HG02588 (cell line): Measurements from ENCODE around the gene CCDC57.
"Not testable (repeated sequence)": the region's sequence is repeated elsewhere in the genome, so short reads cannot be mapped to it uniquely, and the experiment has no call there.

Experiments
- ATAC-seq: cut with Tn5 transposase; IDR thresholded peaks from one replicate; pipeline ENCODE4 v1.9.1; 2021; ENCODE audit warnings: mild to moderate bottlenecking, moderate library complexity; ENCODE audit not compliant: unreplicated experiment

Gene CCDC57

DNA sequence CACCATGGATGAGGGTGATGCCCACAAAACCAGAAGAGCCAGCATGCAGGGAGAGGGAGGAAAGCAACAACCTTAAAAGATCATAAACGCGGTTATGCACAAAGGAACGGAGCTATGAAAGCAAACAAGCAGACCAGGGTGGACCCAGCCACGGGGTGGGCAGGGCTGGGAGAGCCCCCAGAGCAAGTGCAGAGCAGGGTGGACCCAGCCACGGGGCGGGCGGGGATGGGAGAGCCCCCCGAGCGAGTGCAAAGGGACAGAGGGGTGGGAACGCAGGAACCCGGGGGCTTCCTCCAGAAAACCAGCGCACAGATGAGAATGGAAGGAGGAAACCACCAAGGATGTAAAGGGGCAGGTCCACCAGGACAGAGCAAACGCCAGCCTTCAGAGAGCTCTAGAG is 33.2 kb downstream of the CCDC57 start:
- no peak for ATAC-seq

DNA sequence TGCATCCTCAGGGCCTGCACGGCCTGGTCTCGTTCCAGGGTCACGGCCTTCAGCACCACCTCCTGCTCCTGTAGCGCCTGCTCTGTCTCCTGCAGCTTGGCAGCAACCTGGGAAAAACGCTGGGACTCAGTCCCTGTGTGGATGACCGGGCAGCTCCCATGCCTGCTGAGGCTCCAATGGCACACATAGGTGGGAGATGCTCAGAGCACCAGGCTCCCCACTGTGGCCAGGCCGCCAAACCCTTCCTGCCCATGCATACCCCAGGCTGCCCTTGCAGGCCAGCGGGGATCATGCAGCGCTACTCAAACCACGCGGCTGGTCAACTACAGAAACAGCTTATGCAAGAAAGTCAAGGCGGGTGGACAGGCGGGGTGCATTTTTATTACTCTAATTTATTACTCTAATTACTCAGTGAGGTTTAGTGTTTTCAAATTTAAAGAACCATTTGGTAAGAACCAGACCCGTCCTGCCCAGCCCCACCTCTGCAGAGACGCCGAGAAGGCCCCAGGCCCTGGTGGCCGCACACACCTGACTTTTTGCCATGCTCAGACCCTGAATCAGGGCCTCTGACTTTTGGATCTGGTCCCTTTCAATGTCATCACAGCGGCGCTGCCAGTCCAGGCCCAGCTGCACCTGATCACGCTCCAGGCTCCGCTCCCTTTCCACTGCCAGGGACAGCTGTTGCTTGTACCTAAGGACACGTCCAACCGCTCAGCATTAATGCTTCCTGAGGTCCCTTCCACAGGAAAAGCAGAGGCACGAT is 34.0 kb downstream of the CCDC57 start:
- no peak for ATAC-seq

DNA sequence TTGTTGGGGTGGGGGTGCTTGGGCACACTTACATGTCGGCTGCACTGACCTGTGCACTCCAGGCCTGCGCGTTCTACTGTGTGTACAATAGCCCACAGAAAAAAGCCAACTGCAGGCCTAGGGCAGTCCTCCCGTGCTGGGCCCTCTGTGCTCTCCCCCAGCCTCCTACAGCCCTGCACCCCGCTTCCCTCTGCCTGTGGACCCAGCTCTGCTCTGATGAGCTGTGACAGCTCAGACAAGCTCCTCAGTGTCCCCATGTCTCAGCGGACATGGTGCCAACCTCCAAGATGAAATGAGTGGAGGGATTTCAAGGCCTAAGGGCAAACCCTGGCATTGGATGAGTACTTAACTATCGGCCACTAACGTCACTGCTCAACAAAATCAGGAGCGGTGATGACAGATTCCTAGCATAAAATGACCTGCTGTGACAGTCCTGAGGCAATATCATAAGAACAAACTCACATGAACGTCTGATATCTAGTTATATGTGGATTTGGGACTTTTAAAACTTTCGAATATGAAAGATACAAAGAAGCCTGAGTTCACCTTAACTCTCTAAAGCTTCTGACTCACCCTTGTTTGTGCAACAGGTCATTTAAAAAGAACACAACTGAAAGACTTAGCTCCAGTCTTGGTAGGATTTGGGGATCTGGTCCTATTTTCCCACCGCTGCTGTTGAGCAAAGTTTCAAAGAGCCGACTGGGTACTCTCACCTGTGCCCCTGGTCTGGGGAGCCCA is 34.7 kb downstream of the CCDC57 start:
- ATAC-seq, result no peak

DNA sequence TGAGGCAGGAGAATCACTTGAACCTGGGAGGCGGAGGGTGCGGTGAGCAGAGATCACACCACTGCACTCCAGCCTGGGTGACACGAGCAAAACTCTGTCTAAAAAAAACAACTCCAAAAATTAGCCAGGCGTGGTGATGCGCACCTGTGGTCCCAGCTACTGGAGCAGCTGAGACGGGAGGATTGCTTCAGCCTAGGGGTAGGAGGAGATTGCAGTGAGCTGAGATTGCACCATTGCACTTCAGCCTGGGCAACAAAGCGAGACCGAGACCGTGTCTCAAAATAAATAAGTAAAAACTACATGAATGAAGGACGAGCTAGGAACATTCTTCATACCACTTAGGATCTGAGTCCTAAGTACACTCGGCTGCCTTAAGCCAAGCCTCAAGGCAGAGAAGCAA is 35.4 kb downstream of the CCDC57 start:
- no peak for ATAC-seq

DNA sequence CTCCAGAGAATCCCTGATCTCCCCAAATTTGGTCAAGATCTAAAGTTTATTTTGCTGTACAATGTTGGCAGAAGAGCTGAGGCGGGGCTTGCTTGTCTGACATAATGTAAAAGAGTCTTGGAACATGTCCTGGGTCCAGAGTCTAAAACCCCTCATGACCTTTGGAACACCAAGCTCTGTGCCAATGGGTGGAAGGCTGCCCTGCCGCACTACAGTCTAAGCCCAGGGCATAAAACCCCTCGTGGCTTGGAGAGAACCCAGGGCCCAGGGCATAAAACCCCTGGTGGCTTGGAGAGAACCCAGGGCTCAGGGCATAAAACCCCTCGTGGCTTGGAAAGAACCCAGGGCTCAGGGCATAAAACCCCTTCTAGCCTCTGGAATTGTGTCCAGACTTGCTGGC is 36.7 kb downstream of the CCDC57 start:
- ATAC-seq, result no peak

DNA sequence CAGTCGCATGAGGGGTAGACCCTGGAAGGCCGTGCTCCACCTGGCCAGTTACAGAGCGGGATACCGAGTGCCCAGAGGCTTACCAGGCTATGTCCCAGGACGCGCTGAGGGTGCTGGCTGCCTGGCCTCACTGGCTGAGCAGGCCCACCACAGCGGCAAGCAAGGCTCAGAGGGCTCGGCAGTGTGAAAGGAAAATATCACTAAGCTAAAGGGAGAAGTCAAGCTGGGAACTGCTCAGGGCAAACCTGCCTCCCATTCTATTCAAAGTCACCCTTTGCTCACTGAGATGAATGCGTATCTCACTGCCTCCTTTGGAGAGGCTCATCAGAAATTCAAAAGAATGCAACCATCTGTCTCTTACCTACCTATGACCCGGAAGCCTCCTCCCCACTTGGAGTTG is 37.4 kb downstream of the CCDC57 start:
- ATAC-seq, result no peak

DNA sequence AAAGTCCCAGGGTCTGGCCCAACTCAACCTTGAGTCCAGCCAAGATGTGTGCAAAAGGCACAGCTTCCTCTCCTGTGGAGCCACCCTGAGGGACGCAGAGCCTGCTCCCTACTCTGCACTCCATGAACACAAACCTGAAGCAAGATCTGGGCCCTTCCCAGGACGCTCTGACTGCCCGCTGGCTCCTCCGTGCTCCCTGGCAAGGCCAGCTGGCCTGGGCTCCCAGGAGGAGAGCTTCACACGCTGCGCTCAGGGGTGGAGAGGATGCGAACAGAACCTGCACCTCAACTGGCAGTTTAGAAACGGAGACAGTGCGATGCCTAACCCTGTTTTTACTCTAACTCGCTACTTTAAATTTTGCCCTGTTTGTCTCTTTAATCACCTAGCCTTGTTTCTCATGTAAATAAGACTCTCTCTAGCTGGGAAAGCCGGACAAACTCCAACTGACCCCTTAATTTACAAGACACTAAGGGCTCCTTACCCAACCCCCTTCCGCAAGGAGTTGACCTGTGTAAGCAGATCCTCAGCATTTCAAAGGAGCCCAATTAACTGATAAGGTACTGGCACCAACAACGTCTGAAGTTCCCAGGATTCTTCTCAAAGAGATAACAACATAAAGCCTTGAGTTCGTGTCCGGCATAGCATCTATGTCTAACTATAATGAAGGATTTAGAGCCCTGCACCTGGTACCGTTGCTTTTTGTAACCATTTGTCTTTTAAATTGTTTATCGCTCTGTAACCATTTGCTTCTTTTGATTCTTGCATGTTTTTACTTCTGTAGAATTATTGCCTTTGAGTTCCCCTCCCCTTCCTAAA is 38.4 kb downstream of the CCDC57 start:
- ATAC-seq, result not testable (repeated sequence)

DNA sequence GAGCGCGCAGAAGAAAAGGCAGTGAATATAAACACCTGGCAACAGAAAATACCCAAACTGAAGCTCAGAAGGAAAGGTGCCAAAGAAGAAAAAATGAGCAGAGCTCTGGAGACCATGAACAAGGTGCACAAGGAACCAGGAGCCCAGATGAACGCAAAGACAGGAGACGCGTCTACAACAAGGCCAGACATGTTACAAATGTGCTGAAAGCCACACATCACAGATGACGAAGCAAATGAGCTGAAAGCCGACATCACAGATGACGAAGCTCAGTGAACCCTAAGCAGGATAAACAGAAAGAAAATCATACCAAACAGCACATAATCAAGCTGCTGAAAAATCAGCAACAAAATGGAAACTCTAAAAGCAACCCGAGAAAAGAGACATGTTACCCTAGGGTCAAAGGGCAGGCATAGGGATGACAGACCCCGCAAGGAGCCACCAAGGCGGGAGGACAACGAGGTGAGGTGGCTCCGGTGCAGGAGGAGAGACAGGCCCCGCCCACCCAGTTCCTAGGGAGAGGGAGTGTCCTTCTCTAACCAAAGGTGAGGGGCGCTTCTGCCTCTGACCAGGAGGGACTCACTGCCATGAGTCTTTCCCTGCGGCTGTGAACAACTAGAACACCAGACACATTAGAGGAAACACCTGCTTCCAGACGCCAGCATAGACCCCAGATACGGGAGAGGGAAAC is 39.1 kb downstream of the CCDC57 start:
- ATAC-seq, result no peak

DNA sequence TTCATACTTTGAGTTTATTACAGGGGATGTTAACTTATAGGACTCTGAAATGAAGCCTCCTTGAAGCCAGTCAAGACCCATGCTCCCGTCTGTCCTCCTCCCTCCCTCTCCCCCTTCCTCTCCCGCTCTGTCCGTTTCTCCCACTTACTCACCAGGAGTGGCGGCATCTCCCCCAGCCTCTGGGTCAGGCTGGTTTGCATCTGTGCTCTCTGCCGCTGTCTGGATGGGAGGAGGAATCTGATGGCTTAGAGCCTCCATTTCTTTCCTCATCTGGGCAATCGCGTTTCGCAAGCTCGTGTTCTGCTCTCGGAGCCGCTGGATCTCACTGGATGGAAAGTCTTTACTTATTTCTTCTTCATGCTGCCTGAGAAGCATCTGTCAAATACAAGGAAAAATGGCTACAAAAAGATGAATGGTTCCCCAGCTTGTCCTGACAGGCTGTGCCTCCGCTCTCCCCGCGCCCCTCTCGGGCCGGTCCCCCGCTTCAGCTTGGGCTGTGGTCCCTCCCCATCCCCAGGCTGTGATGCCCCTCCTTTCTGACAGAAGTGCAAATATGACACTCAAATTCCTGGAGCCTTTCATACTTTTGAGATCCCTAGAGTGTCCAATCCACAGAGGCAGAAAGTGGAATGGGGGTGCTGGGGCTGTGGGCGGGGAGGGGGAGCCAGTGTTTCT is 40.0 kb downstream of the CCDC57 start:
- ATAC-seq, result no peak

DNA sequence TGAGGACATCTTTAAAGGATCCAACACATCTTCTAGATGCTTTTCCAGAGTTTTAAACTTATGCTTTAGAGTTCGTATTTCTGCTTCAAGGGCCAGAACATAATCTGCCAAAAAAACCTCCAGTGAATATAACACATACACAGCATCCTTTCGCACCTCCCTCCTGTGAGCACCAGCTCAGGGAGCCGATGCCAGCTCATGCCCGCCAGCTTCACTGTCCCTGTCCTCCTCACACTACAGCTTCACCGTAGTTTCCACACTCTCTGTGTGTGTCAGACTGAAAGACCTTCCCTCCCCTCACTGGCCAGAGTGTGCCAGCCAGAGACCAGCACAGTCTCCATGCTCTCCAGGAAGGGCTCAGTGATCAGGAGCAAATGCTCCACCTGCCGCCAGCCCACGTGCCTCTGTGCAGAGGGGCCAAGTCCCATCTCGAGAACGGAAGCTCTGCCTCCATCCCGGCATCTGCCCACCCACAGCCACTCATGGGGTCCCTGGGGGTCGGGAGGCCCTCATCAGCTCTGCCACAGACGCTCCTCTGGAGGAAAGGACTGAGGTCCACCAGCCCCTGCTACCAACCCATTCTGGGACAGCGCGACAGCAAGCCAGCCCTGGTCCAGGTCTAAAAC is 40.8 kb downstream of the CCDC57 start:
- no peak for ATAC-seq

DNA sequence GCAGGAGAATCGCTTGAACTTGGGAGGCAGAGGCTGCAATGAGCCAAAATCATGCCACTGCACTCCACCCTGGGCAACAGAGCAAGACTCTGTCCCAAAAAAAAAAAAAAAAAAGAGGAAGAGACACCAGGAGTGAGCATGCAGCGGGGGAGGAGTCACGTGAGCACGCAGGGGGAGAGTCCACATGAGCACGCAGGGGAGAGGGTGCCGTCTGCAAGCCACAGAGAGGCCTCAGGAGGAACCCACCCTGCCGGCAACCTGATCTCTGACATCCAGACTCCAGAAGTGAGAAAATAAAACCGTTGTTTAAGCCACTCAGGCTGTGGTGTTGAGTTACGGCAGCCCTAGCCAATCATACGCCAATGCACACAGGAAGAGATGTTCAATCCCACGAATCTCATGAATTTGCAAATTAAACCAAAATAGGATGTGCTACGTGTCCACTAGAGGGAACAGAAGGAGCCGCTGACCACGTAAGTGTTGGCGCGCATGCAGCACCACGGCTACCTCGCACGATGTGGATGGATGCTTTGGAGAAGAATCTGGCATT is 42.2 kb downstream of the CCDC57 start:
- ATAC-seq, result no peak

DNA sequence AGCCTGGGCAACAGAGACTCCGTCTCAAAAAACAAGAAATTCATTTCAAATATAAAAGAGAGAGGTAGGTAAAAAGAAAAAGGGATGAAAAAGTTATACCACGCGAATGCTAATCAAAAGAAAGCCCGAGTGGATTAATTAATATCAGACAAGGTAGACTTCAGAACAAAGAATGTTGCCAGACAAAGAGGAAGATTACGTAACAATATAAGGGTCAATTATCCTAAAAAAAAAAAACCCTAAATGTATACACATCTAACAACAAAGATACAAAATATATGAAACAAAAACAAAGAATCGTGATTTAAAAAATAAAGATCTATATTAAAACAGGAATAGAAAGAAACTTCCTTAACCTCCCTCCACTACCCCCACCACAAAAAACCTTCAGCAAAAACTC is 44.1 kb downstream of the CCDC57 start:
- ATAC-seq, result no peak

DNA sequence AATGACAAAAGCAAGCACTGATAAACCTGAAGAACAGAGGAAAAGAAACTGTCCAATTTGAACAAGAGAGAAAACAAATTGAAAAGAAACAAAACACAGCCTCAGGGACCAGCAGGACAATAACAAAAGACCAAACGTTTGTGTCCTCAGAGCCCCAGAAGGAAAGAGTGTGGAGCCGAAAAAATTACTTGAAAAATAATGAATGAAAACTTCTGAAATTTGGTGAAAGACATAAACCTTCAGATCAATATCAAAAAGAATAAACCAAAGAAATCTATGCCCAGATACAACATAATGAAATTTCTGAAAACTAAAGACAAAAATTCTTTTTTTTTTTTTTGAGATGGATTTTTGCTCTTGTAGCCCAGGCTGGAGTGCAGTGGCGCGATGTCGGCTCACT is 45.6 kb downstream of the CCDC57 start:
- no peak for ATAC-seq

DNA sequence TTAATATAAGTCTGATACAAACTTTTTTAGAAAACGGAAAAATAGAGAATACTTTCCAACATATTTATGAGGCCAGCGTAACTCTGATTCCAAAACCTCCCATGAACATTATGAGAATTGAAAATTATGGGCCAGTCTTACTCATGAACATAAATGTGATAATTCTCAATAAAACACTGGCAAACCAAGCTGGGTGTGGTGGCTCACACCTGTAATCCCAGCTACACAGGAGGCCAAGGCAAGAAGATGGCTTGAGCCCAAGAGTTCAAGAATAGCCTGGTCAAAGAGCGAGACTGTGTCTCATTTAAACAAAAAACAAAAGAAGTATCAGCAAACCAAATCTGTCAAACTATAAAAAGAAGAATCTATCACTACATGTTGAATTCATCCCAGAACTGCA is 47.8 kb downstream of the CCDC57 start:
- ATAC-seq, result no peak

DNA sequence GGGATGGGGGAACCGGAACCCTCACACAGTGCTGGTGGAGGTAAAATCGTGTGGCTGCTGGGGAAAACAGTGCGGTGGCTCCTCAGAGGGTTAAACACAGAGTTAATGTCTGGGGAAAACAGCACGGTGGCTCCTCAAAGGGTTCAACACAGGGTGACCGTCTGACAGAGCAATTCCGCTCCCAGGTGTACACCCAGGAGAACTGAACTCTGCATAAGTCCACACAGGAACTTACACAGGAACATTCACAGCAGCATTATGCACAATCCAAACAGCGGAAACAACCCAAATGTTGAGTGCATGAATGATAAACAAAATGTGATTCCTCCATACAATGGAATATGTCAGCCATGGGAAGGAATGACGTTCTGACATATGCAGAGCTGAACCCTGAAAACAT is 51.4 kb downstream of the CCDC57 start:
- ATAC-seq, result no peak

DNA sequence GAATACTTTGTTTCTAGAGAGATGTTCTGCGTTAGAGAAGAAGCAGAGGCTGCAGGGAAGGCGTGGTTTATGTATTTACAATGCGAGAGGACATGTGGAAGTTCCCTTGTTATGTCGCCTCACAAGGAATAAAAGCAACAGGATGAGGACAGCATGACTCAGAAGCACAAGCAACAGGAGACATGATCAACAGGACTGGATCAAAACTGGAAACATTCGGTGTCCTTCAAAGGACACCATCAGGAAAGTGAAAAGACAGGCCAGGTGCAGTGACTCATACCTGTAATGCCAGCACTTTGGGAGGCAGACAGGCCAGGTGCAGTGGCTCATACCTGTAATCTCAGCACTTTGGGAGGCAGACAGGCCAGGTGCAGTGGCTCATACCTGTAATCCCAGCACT is 52.6 kb downstream of the CCDC57 start:
- ATAC-seq, result no peak

DNA sequence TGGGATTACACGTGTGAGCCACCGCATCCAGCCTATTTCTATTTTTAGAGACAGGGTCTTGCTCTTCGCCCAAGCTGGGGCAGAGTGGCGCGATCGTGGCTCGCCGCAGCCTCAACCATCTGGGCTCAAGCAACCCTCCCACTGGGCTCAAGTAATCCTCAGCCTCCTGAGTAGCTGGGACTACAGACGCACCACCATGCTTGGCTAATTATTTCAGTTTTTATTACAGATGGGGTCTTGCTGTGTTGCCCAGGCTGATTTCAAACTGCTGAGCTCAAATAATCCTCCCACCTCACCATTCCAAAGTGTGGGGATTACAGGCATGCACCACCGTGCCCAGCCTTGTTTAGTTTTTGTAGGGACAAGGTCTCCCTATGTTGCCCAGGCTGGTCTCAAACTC is 53.8 kb downstream of the CCDC57 start:
- no peak for ATAC-seq

DNA sequence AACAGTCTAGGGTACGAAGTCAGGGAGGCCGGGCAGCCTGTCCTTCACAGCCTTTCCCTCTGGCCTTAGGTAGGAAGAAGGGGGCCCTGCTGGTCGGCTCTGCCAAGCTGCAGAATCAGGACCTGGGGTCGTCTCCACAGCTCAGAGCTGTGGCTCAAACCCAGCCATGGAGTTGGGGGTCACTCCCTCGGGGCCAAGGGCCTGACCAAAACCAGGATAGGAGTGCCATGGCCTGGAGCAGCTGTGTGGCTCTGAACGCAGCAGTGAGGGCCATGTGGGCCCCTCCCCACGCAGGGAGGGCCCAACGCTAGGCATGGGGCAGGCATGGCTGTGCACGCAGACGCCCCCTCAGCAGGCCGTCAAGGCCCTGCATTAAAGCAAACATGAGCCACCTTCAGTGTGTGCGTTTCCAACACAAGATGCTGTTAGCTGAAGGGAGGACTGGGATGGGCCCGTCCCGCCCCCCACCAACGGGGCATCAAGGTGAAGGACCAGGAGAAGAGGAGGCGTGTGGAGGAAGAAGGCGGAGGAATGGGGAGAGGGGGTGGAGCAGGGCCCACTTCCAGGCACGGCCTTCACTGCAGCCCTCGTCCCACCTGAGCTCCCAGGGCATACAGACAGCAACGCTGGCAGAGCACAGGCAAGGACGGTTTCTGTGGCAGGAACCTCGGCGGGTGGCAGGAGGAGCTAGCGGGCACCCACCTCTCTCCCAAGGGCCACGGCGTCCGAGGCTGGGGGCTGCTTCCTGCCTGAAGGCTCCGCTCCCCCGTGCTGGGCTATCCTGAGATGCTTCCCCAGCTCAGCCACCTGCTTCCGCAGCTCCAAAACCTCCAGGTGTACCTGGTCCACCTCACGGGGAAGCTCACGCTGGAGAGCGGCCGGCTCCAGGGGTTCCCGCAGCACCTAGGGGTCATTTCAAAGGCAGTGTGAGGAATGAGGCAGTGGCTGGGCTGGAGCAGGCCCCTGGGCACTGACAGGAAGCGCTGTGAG is 55.3 kb downstream of the CCDC57 start:
- no peak for ATAC-seq
